Gastroesophageal sphincter (tissue), 3 donors: Measurements from ENCODE around the gene NAP1L4.

Experiments
- POLR2A ChIP-seq, 2 donors: fragments of 450-650 bp; IDR thresholded peaks; one replicate each; pipeline ENCODE4 v1.6.1; 2017; ENCODE audit warnings: antibody characterized with exemption in 2 of 2, mild to moderate bottlenecking in 2 of 2, moderate library complexity in 1 of 2
- TF ChIP-seq, protein P1 (sequence below), 4 experiments: fragments of 200-600 bp in 2 of 4; fragments of 450-650 bp in 2 of 4; sonication (generic) in 1 of 4; IDR thresholded peaks; one replicate each; pipeline ENCODE4 v1.5.1; 2017 to 2019; ENCODE audit warnings: antibody characterized with exemption in 4 of 4, mild to moderate bottlenecking in 2 of 4, moderate library complexity in 2 of 4

DNA sequence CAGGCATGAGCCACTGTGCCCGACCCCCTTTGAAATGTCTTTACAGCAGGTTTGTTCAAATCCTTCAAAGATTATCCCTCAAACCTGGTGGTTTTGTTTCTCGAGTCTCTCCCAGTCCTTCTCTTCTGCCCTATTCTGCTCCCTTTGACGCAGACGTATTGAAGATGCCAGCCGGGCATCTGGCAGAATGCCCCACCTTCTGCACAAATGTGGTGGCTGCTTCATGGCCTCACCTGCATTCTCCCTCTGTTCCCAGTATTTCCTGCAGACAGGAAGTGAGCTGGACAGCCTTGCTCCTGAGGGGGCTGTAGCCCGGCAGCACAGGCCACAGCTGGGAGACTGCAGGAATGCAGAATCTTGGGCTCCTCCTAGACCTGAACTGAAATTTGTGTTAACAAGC, 4.8 kb upstream of the NAP1L4 start:
- TF ChIP-seq POLR2A (IDR thresholded peaks at IDR 0.05): no peak
- TF ChIP-seq, protein P1, sequence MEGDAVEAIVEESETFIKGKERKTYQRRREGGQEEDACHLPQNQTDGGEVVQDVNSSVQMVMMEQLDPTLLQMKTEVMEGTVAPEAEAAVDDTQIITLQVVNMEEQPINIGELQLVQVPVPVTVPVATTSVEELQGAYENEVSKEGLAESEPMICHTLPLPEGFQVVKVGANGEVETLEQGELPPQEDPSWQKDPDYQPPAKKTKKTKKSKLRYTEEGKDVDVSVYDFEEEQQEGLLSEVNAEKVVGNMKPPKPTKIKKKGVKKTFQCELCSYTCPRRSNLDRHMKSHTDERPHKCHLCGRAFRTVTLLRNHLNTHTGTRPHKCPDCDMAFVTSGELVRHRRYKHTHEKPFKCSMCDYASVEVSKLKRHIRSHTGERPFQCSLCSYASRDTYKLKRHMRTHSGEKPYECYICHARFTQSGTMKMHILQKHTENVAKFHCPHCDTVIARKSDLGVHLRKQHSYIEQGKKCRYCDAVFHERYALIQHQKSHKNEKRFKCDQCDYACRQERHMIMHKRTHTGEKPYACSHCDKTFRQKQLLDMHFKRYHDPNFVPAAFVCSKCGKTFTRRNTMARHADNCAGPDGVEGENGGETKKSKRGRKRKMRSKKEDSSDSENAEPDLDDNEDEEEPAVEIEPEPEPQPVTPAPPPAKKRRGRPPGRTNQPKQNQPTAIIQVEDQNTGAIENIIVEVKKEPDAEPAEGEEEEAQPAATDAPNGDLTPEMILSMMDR (IDR thresholded peaks at IDR 0.05): no peak
